Peyer's patch (tissue), 4 donors: ENCODE results near the gene FZR1. TPM values are rescaled to one million over a fixed set of nuclear protein-coding genes. Genes with fewer than 3 reads are reported as not detected.

Experiments used
- DNase-seq, 3 donors: peaks; one replicate each; pipeline ENCODE4 v3.0.0-alpha.2; 2017 to 2019
- H3K27ac ChIP-seq, 4 donors: fragments of 200-600 bp; sonication (generic); one replicate each; pipeline ENCODE4 v1.5.1; 2016 to 2019
- H3K27me3 ChIP-seq, 2 donors: fragments of 200-600 bp; sonication (generic); one replicate each; pipeline ENCODE4 v1.5.1; 2019
- H3K36me3 ChIP-seq, 3 donors: fragments of 200-600 bp; sonication (generic); one replicate each; pipeline ENCODE4 v1.5.1; 2016 to 2019
- H3K4me1 ChIP-seq, 4 donors: fragments of 200-600 bp; sonication (generic); one replicate each; pipeline ENCODE4 v1.5.1; 2016 to 2019
- H3K4me3 ChIP-seq, 4 donors: fragments of 200-600 bp; sonication (generic); 1 replicate in 3 of 4; 2 replicates in 1 of 4; pipeline ENCODE4 v1.5.1; 2016 to 2019; ENCODE audit warnings: mild to moderate bottlenecking in 1 of 4
- H3K9me3 ChIP-seq, 4 donors: fragments of 200-600 bp; sonication (generic); one replicate each; pipeline ENCODE4 v1.5.1; 2016 to 2019; ENCODE audit warnings: mild to moderate bottlenecking in 1 of 4
- CTCF ChIP-seq, 6 experiments: fragments of 450-650 bp in 4 of 6; fragments of 200-600 bp in 2 of 6; sonication (generic) in 1 of 6; IDR thresholded peaks; one replicate each; pipeline ENCODE4 v1.5.1; 2017 to 2019; ENCODE audit warnings: antibody characterized with exemption in 6 of 6, mild to moderate bottlenecking in 3 of 6, moderate library complexity in 1 of 6
- POLR2A ChIP-seq, 2 donors: fragments of 450-650 bp; IDR thresholded peaks; one replicate each; pipeline ENCODE4 v1.5.1; 2017; ENCODE audit warnings: antibody characterized with exemption in 2 of 2, mild to moderate bottlenecking in 2 of 2, moderate library complexity in 2 of 2
- total RNA-seq, 4 donors: library from RNA; depleted of rRNA; stranded (reverse); fragments of >200 nt; gene quantifications; one replicate each; pipeline ENCODE4 v1.1.0, GENCODE V29; 2016

FZR1 gene
- total RNA-seq, 4 donors from 2014 or later: 24.8 to 75.1 (median 38.7) TPM

DNA sequence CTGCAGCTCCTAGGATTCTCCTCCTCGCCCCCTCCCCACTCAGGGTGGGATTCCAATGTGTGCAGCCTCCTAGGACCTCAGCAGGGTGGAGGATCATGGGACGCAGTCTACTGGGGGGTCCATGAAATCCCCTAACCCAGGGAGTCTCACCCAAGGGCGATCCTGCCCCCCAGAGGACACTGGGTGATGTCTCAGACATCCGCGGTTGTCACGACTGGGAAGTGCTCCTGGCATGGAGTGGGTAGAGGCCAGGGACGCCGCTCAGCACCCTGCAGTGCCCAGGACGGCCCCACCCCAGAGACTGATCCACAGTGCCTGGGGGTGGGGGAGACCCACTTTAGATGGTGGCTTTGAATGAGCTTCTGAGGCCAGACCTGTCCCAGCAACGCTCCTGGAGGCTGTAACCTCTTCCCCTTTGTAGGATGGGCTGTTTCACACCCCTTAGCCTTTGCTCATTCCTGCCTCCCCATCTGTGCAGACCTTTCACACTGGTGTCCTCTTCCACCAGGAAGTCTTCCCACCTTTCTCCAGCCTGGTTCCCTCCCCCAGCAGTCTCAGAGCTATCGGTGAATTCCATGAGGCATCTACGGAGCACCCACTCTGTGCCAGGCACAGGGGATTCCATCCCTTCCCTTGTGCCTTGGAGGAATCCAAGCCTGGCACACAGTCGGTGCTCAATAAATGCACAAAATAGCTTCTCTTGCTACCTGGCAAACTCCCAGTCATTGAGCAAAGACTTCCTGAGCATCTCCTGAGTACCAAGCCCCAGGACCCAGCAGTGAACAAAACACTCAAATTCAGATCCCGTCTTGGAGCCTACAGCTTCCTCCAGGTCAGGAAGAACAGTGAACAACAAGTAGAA lies 36.2 kb upstream of the FZR1 start:
- Histone ChIP-seq H3K4me1 (peaks cover 0 to 25% (median 0%) of the 10 kb centered on the region in 4 donors), H3K27ac (no peak overlapping the region)

GRCh38 chr19:3470500-3471128 lies 35.5 kb upstream of the FZR1 start:
- no peaks in the 10 kb centered on the region for H3K9me3 ChIP-seq
- H3K27ac ChIP-seq: no peak overlapping the region
- H3K4me1 ChIP-seq: peaks cover 0 to 25% (median 0%) of the 10 kb centered on the region in 4 donors
- peaks cover 0 to 13% (median 0%) of the 10 kb centered on the region in 3 donors for H3K36me3 ChIP-seq
- TF ChIP-seq CTCF (IDR thresholded peaks at IDR 0.05) (no peak), POLR2A (IDR thresholded peaks at IDR 0.05) (no peak)
- H3K27me3 ChIP-seq: no peaks in the 10 kb centered on the region
- no peak for DNase-seq
- no peak overlapping the region for H3K4me3 ChIP-seq

More for the DNA sequence above, 36.2 kb upstream of the FZR1 start:
- TF ChIP-seq CTCF (IDR thresholded peaks at IDR 0.05) (no peak), POLR2A (IDR thresholded peaks at IDR 0.05) (no peak)
- H3K27me3 ChIP-seq: no peaks in the 10 kb centered on the region
- no peaks in the 10 kb centered on the region for H3K9me3 ChIP-seq
- H3K4me3 ChIP-seq: no peak overlapping the region
- H3K36me3 ChIP-seq: peaks cover 0 to 6% (median 0%) of the 10 kb centered on the region in 3 donors
- DNase-seq: no peak

DNA sequence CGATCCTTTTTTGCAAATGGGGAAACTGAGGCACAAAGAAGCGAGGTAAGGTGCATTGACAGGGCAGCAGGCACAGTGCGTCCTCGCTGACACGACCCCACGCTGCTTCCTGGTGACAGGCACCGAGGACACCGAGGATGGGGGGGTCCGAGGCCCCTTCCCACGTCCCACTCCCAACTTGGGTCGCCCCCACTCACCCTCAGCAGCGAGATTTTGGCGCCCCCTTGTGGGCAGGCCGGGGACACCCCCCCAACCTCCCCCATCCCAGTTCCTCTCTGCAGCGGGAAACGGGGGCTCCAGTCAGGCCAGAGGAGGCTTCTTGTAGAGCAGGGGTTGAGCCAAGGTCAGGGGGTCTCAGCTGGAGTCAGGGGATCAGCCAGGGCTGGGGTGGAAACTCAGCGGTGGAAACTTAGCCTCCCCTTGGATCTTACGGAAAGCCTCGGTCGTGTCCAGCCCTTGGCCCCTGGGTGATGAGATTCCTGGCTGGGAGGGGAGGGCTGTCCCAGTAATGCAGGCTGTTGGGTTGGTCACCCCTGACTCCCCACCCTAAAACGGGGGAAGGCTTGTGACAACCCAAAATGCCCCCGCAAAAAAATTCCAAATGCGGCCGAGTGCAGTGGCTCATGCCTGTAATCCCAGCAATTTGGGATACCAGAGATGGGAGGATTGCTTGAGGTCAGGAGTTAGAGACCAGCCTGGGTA lies 34.0 kb upstream of the FZR1 start:
- DNase-seq: peak in 1 of 3 donors; percentile 69
- peaks cover 0 to 25% (median 0%) of the 10 kb centered on the region in 4 donors for H3K4me1 ChIP-seq
- TF ChIP-seq CTCF (IDR thresholded peaks at IDR 0.05) (peak; percentile 27 to 68 (median 63)), POLR2A (IDR thresholded peaks at IDR 0.05) (peak in 1 of 2 donors; percentile 9)

GRCh38 chr19:3474010-3474409 lies 32.1 kb upstream of the FZR1 start:
- Histone ChIP-seq H3K4me1 (peaks cover 0 to 29% (median 0%) of the 10 kb centered on the region in 4 donors), H3K27me3 (no peaks in the 10 kb centered on the region), H3K27ac (peak overlapping the region in 3 of 4 donors; percentile 17 to 83 (median 69)), H3K9me3 (no peaks in the 10 kb centered on the region), H3K36me3 (peaks cover 0 to 19% (median 0%) of the 10 kb centered on the region in 3 donors), H3K4me3 (peak overlapping the region in 2 of 4 donors; percentile 9 to 10)
- peak in 2 of 3 donors; percentile 73 to 80 for DNase-seq
- TF ChIP-seq POLR2A (IDR thresholded peaks at IDR 0.05): peak in 1 of 2 donors; percentile 7
- TF ChIP-seq CTCF (IDR thresholded peaks at IDR 0.05): no peak

More for the DNA sequence above, 34.0 kb upstream of the FZR1 start:
- Histone ChIP-seq H3K27me3 (no peaks in the 10 kb centered on the region), H3K9me3 (no peaks in the 10 kb centered on the region), H3K27ac (no peak overlapping the region), H3K36me3 (peaks cover 0 to 14% (median 0%) of the 10 kb centered on the region in 3 donors), H3K4me3 (no peak overlapping the region)

DNA sequence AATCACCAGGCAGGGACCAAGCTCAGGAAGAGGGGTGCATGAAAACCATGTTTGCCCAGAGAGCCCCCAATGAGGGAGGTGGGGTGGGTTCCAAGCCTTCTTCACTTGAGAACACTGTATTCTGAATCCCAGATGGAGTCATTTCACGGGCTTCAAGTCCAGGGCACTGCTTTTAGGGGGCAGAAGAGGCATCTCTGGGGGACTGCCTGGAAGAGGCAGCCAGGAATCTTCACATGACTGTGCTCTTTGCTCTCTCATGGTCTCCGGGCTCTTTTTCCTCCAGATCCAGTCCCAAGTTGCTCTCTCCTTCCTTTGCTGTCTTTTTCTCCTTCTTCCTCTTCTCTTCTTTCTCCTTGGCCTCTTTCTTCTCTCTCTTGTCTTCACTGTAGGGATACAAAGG lies 31.5 kb upstream of the FZR1 start:
- DNase-seq: no peak
- H3K9me3 ChIP-seq: no peaks in the 10 kb centered on the region
- peaks cover 0 to 34% (median 0%) of the 10 kb centered on the region in 4 donors for H3K4me1 ChIP-seq
- peaks cover 0 to 19% (median 0%) of the 10 kb centered on the region in 3 donors for H3K36me3 ChIP-seq
- no peaks in the 10 kb centered on the region for H3K27me3 ChIP-seq
- peak overlapping the region in 2 of 4 donors; percentile 9 to 10 for H3K4me3 ChIP-seq
- no peak for TF ChIP-seq CTCF (IDR thresholded peaks at IDR 0.05)
- TF ChIP-seq POLR2A (IDR thresholded peaks at IDR 0.05): no peak
- peak overlapping the region in 3 of 4 donors; percentile 17 to 83 (median 69) for H3K27ac ChIP-seq
